NOMO-1 treated with dmso at 0.1 percent for 144 hours (cell line): ENCODE results near the gene SLC35F3.

ENCODE experiments used
- DNase-seq: peaks from one replicate; lab custom pipeline; 2025; ENCODE audit not compliant: unreplicated experiment; lab: John Stamatoyannopoulos, UW

Gene SLC35F3

DNA sequence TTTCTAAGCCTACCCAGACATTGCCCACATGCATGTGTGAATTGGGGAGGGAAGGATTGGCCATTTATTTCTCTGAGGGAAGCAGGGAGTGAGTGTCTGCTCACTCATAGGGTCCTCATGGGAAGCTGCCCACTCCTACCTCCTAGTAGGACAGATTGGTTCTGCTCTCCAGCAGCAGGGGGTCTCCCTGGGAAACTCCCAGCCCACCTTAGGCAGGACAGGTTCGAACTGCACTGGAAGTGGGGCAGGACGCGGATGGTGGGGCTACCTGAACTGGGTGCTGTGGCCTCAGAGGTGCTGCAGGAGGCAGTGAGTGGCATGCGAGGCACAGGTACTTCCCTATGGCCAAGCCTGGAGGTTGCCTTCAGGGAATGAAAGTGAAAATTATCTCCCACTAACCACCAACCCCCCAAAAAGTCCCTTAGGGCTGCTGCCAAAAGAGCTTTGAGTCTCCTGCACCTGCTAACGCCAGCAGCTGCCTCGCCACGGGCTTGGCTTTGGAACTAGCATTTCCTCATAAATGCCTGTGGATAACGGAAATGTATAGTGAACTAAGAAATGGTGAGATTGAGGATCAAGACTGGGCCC, 311.7 kb downstream of the SLC35F3 start:
- DNase-seq: no peak

- no peak for DNase-seq
Observed at GRCh38 chr1:234217316-234217840, 312.9 kb downstream of the SLC35F3 start.

DNA sequence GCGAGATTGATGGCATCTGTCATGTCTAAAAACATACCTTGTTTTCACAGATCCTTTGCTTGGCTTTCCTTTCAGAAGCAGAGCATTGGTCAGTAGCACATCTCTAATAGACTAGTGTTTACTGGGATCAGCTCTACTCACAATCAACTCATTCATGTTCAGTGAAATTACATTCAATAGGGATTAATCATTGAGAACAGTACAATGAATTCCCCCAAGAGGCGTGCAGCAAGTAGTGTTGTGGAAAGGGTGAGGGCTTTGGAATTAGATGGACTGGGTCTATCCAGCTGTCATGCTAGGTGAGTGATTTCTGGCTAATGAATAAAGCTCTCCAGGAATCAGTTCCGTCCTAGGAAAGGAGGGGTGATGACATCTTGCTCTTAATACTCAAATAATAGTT, 313.6 kb downstream of the SLC35F3 start:
- no peak for DNase-seq

DNA sequence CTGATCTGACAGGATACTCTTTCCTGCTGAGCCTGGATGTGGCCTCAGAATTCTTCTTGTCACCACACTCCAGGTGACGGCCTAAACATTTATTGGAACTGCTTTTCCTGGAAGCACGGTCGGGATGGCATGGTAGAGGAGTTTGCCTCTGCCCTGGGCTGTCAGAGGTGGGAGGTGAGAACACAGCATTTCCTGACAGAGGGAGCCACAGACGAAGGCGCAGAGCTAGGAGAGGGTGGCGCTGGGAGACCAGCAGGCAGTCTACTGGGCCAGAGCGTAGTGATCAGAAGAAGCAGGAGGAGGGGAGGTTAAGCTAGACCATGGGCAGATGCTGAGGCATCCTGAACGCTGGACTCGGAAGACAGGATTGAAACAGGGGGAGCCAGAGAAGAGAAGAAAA, 315.2 kb downstream of the SLC35F3 start:
- no peak for DNase-seq

GRCh38 chr1:234221601-234222000, 317.1 kb downstream of the SLC35F3 start:
- no peak for DNase-seq

DNA sequence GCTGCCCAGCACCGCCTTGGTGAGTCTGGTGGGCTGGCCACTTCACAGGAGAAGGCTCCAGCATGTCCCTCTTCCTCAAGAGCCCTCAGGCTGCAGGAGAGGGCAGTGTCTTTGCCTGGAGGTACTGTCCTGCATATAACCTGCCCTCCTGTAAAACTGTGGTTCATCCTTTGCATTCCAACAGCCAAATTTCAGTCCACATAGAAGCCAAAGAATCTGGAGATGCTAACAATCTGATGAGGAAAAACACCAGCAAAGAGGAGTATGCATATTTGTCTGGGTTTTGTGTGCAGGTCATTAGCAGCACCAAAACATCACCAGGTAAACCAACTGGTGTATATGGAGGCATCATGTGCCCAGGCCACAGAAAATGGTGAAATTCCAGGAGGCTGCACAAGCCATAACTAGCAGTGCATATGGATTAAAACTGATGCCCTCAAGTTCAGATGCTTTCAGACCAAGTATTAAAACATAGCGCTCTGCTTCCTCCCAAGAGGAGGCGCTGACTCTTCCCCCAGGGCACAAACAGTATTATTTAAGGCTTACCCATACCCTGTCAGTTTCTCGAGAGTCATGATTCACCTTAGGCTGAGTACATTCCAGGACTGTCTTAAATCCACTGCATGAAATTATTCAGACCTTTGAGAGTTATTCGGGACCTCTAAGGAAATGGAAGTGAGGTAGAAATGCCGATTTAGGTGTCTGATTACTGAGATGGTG, 318.2 kb downstream of the SLC35F3 start:
- no peak for DNase-seq

- DNase-seq: no peak
Observed at GRCh38 chr1:234226113-234226818, 321.8 kb downstream of the SLC35F3 start.

GRCh38 chr1:234226819-234227165, 322.3 kb downstream of the SLC35F3 start:
- DNase-seq: no peak

DNA sequence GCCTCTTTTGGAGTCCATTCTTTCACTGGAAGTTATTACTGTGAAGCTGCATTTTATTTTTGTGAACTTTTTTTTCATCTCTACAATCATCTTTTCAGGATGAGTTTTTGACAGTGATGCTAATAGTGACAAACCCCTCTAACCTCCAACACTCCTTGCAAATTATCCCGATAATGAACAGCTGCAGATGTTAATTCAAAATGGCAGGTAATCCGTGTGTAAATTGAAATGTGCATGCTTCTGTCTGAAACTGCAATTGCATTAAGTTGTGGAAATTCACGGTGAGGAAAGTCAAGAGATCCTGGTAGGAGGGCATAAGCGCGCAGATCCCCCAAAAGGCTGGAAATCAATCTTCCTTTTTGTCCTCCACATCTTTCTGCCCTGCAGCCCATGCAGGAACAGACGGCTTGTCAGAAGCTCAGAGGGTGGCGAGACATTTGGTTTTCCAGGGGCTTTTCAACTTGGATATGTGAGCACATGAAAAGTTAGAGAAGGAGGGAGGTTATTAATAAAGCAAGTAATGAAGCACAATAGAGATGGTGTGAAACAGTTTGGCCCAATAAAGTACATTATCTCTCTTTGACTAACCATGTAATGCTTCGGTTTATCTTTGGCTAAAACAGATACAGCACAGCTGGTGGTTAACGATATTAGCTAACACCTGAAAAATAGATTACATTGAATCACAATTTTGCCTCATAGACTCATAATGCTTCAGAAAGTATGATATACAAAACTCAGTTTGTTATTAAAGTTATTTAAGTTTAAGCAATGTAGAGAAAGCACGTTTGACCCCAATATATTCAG, 325.3 kb downstream of the SLC35F3 start:
- DNase-seq: no peak

- DNase-seq: no peak
Observed at GRCh38 chr1:234230414-234230862, 326.0 kb downstream of the SLC35F3 start.

GRCh38 chr1:234231061-234231892, 326.8 kb downstream of the SLC35F3 start:
- DNase-seq: no peak

DNA sequence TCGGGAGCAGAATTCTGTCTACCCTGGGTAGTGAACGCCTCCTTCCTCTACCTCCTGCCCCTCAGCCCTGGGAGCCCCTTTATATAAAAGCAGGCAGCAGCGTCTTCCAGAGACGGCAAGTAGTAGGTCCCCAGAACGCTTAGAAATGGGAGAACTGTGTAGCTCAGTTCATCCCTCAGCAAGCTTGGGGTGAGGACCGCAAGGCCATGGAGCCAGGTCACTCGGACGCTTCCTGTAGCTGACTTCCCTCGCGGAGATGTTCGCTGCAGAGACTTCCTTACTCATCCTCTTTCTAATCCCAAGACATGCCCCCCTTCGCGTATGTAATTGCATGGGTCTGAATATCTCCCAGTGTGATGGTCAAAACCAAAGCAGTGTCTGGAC, 327.4 kb downstream of the SLC35F3 start:
- DNase-seq: no peak

GRCh38 chr1:234234199-234234598, 329.7 kb downstream of the SLC35F3 start:
- no peak for DNase-seq

- no peak for DNase-seq
Observed at GRCh38 chr1:234235434-234235881, 331.0 kb downstream of the SLC35F3 start.

DNA sequence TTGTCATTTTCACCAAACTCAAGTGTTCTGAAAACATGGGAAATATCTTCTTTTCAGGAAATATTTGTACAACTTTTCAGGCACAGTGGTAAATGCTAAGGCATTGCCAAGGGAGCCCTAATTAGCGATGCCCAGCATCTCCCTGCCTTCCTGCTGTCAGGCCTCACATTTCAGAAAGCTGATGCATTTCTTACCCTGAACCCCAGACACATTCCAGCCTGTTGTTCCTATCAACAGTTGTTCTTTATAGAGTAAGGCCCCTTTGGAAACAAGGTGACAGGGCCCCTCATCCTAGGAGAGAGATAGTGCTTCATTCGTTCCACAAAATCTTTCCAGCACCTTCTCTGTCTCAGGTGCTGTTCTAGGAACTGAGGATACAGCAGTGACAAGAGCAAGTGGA, 332.9 kb downstream of the SLC35F3 start:
- no peak for DNase-seq

- no peak for DNase-seq
Observed at GRCh38 chr1:234238060-234238459, 333.6 kb downstream of the SLC35F3 start.

- no peak for DNase-seq
Observed at GRCh38 chr1:234239515-234239914, 335.0 kb downstream of the SLC35F3 start.

GRCh38 chr1:234239936-234240335, 335.5 kb downstream of the SLC35F3 start:
- DNase-seq: no peak

GRCh38 chr1:234240680-234241079, 336.2 kb downstream of the SLC35F3 start:
- DNase-seq: no peak

- no peak for DNase-seq
Observed at GRCh38 chr1:234241941-234242490, 337.5 kb downstream of the SLC35F3 start.
